ENCODE results near the gene WDR76. TPM values are rescaled to one million over a fixed set of nuclear protein-coding genes. Genes with fewer than 3 reads are reported as not detected.
A peak's percentile ranks its signal among the peaks of the same experiment; 100 is the strongest.

The WDR76 gene
- total and polyA plus RNA-seq, 9 donors = 7.2 to 12.2 (median 8.9) TPM

DNA sequence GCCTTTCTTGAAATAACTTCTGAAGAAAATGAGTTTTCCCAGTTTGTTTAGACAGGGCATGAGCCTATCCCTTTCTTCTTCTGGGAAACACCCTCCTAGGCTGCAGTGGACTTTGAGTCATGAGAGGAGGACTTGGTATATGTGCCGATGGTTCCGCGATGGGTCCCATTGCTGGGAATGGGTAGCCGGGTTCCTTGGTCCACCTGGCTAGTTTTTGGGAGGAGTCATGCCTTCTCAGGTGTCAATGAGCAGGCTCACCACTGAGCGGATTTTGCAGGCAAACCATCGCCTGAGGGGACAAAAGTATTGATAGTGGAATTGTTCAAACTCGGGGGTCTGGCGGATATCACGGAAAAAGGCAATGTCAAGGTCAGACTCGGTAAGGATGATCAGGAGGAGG is 46.8 kb downstream of the WDR76 start:
- Histone ChIP-seq H3K27ac (ENCODE audit: low read length) (no peak overlapping the region), H3K36me3 (ENCODE audit: control insufficient read depth, insufficient read depth, low read length) (peaks cover 3% of the 10 kb centered on the region), H3K4me1 (ENCODE audit: control insufficient read depth, insufficient read depth, low read length) (no peaks in the 10 kb centered on the region), H3K4me3 (ENCODE audit: low read length) (no peak overlapping the region), H3K9me3 (replicated peaks; ENCODE audit: control insufficient read depth, low read depth, low read length) (no peaks in the 10 kb centered on the region), H3K27me3 (ENCODE audit: control insufficient read depth, insufficient read depth, low read length) (no peaks in the 10 kb centered on the region)
- WGBS (ENCODE audit: insufficient coverage) = 96% methylated on average over 10 of the region's 10 CpGs
- DNase-seq = no peak

DNA sequence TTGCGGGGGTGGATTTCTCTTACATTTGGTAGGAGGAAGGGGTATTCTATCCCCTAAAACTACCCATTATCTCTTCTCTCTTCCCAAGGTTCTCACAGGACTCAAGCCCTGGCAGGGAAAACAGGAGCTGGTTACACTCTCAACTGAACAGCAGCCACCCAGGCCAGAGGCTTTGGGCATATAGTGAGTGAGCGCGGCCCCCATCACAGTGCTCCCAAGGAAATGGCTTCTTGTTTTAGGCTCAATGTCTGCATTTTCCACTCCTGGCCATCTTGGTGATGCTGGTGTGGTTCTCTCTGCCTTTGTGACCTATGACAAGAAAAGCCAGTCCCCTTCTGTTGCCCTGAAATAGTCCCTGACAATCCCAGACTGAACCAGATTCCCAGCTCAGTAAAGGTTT is 50.1 kb downstream of the WDR76 start:
- no peak overlapping the region for H3K4me3 ChIP-seq (ENCODE audit: low read length)
- H3K27ac ChIP-seq (ENCODE audit: low read length) = no peak overlapping the region
- no peak for DNase-seq
- H3K36me3 ChIP-seq (ENCODE audit: control insufficient read depth, insufficient read depth, low read length) = peaks cover 4% of the 10 kb centered on the region
- no peaks in the 10 kb centered on the region for H3K9me3 ChIP-seq (replicated peaks; ENCODE audit: control insufficient read depth, low read depth, low read length)
- no peaks in the 10 kb centered on the region for H3K27me3 ChIP-seq (ENCODE audit: control insufficient read depth, insufficient read depth, low read length)
- H3K4me1 ChIP-seq (ENCODE audit: control insufficient read depth, insufficient read depth, low read length) = peaks cover 4% of the 10 kb centered on the region
- no CpG with 5 or more reads among the region's 3 CpGs for WGBS (ENCODE audit: insufficient coverage)

- H3K4me1 ChIP-seq (ENCODE audit: control insufficient read depth, insufficient read depth, low read length) = peaks cover 4% of the 10 kb centered on the region
- no peak for DNase-seq
- no peaks in the 10 kb centered on the region for H3K9me3 ChIP-seq (replicated peaks; ENCODE audit: control insufficient read depth, low read depth, low read length)
- no peaks in the 10 kb centered on the region for H3K27me3 ChIP-seq (ENCODE audit: control insufficient read depth, insufficient read depth, low read length)
- no peak overlapping the region for H3K27ac ChIP-seq (ENCODE audit: low read length)
- peaks cover 4% of the 10 kb centered on the region for H3K36me3 ChIP-seq (ENCODE audit: control insufficient read depth, insufficient read depth, low read length)
- H3K4me3 ChIP-seq (ENCODE audit: low read length) = no peak overlapping the region
- 50% methylated on average over 1 of the region's 4 CpGs for WGBS (ENCODE audit: insufficient coverage)
Observed at GRCh38 chr15:43877371-43877770, 50.6 kb downstream of the WDR76 start.

DNA sequence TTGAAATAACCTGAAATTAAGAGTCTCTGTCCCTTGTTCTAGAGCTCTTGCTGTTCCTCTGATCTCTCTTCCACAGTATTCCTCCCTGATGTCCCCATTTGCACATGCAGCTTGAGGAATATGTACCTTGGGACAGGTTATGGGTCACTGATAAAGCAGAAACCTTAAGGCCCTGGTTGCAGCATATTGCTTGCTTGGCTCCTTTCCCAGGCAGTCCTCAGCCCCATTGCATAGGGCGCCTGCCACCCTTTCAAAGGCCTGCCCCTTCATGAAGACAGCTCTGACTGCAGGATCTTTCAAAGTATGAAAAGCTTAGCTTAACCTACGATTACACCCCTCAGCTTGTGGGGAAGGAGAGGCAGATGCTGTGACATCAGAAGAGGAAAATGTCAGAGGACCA is 51.6 kb downstream of the WDR76 start:
- Histone ChIP-seq H3K4me3 (ENCODE audit: low read length) (no peak overlapping the region), H3K36me3 (ENCODE audit: control insufficient read depth, insufficient read depth, low read length) (peaks cover 4% of the 10 kb centered on the region), H3K27me3 (ENCODE audit: control insufficient read depth, insufficient read depth, low read length) (no peaks in the 10 kb centered on the region), H3K9me3 (replicated peaks; ENCODE audit: control insufficient read depth, low read depth, low read length) (no peaks in the 10 kb centered on the region), H3K27ac (ENCODE audit: low read length) (no peak overlapping the region), H3K4me1 (ENCODE audit: control insufficient read depth, insufficient read depth, low read length) (peaks cover 4% of the 10 kb centered on the region)
- 100% methylated on average over 1 of the region's 2 CpGs for WGBS (ENCODE audit: insufficient coverage)
- DNase-seq = no peak

GRCh38 chr15:43879386-43880355 is 52.9 kb downstream of the WDR76 start:
- no peak overlapping the region for H3K27ac ChIP-seq (ENCODE audit: low read length)
- 62% methylated on average over 7 of the region's 15 CpGs for WGBS (ENCODE audit: insufficient coverage)
- H3K27me3 ChIP-seq (ENCODE audit: control insufficient read depth, insufficient read depth, low read length) = no peaks in the 10 kb centered on the region
- peaks cover 4% of the 10 kb centered on the region for H3K36me3 ChIP-seq (ENCODE audit: control insufficient read depth, insufficient read depth, low read length)
- no peak overlapping the region for H3K4me3 ChIP-seq (ENCODE audit: low read length)
- peaks cover 4% of the 10 kb centered on the region for H3K4me1 ChIP-seq (ENCODE audit: control insufficient read depth, insufficient read depth, low read length)
- DNase-seq = no peak
- no peaks in the 10 kb centered on the region for H3K9me3 ChIP-seq (replicated peaks; ENCODE audit: control insufficient read depth, low read depth, low read length)

GRCh38 chr15:43880406-43881194 is 53.8 kb downstream of the WDR76 start:
- Histone ChIP-seq H3K4me3 (ENCODE audit: low read length) (no peak overlapping the region), H3K27ac (ENCODE audit: low read length) (no peak overlapping the region), H3K36me3 (ENCODE audit: control insufficient read depth, insufficient read depth, low read length) (peaks cover 4% of the 10 kb centered on the region), H3K9me3 (replicated peaks; ENCODE audit: control insufficient read depth, low read depth, low read length) (no peaks in the 10 kb centered on the region), H3K27me3 (ENCODE audit: control insufficient read depth, insufficient read depth, low read length) (no peaks in the 10 kb centered on the region), H3K4me1 (ENCODE audit: control insufficient read depth, insufficient read depth, low read length) (peaks cover 4% of the 10 kb centered on the region)
- peak; percentile 42 for DNase-seq
- WGBS (ENCODE audit: insufficient coverage) = 89% methylated on average over 3 of the region's 5 CpGs

DNA sequence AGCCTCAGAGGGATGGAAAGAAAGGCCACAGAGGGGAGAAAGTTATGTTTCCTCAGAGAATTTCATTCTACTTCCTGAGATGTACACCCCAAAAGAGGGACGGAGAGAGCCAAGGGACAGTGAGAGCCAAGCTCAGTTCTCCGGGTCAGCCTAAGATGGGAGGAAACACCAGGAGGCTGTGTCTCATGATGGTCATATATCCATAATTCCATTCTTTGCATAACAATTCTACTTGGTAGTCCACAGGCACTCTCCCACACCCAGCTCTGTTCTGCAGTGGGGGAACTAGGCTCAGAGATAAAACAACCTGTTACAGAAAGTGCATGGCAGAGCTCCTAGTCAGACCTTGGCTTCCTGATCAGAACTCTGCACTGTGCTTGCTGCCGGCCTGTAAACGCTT is 54.4 kb downstream of the WDR76 start:
- no peaks in the 10 kb centered on the region for H3K27me3 ChIP-seq (ENCODE audit: control insufficient read depth, insufficient read depth, low read length)
- H3K27ac ChIP-seq (ENCODE audit: low read length) = no peak overlapping the region
- H3K9me3 ChIP-seq (replicated peaks; ENCODE audit: control insufficient read depth, low read depth, low read length) = no peaks in the 10 kb centered on the region
- H3K4me3 ChIP-seq (ENCODE audit: low read length) = no peak overlapping the region
- peaks cover 4% of the 10 kb centered on the region for H3K36me3 ChIP-seq (ENCODE audit: control insufficient read depth, insufficient read depth, low read length)
- 80% methylated on average over 2 of the region's 4 CpGs for WGBS (ENCODE audit: insufficient coverage)
- peaks cover 4% of the 10 kb centered on the region for H3K4me1 ChIP-seq (ENCODE audit: control insufficient read depth, insufficient read depth, low read length)
- DNase-seq = no peak

DNA sequence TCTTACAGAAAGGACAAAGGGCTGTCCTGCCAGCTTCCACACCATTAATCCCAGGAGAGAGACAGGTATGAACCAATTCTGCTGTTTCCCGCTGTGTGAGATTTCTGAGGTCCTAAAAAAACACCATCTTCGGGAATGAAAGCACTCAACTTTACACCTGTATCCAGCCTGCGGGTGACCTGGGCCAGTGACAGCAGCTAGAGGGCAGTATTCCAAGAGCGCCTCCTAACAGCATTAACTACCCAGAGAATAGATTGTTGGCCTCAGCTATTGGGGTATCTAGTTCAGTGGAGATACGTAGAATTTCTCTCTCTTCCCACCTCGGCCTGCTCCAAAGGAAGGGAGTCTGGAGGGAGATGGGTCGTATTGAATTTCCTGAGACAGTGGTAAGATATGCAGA is 55.1 kb downstream of the WDR76 start:
- peaks cover 4% of the 10 kb centered on the region for H3K4me1 ChIP-seq (ENCODE audit: control insufficient read depth, insufficient read depth, low read length)
- H3K27ac ChIP-seq (ENCODE audit: low read length) = no peak overlapping the region
- WGBS (ENCODE audit: insufficient coverage) = 81% methylated on average over 3 of the region's 7 CpGs
- H3K36me3 ChIP-seq (ENCODE audit: control insufficient read depth, insufficient read depth, low read length) = peaks cover 4% of the 10 kb centered on the region
- DNase-seq = no peak
- no peak overlapping the region for H3K4me3 ChIP-seq (ENCODE audit: low read length)
- no peaks in the 10 kb centered on the region for H3K9me3 ChIP-seq (replicated peaks; ENCODE audit: control insufficient read depth, low read depth, low read length)
- no peaks in the 10 kb centered on the region for H3K27me3 ChIP-seq (ENCODE audit: control insufficient read depth, insufficient read depth, low read length)

DNA sequence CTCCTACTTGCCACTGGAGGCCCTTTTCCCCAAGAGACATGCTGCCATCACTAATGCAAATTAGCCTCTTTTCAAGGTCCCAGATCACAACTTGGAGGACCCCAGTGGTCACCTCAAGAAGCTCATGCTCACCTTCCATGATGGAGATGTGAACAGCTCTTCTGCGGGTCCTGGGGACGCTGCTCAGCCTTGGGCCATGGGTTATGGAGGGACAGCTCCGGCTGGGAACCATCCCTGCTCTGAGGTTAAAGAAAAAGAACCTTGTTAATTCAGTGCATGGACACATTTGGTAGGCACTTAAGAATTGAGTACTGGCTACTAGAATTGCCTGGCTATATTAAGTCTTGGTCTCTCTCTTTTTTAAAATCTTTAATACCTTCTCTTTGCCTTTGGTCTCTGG is 56.8 kb downstream of the WDR76 start:
- DNase-seq = no peak
- no peak overlapping the region for H3K4me3 ChIP-seq (ENCODE audit: low read length)
- no peaks in the 10 kb centered on the region for H3K9me3 ChIP-seq (replicated peaks; ENCODE audit: control insufficient read depth, low read depth, low read length)
- H3K27me3 ChIP-seq (ENCODE audit: control insufficient read depth, insufficient read depth, low read length) = no peaks in the 10 kb centered on the region
- H3K27ac ChIP-seq (ENCODE audit: low read length) = no peak overlapping the region
- peaks cover 4% of the 10 kb centered on the region for H3K36me3 ChIP-seq (ENCODE audit: control insufficient read depth, insufficient read depth, low read length)
- WGBS (ENCODE audit: insufficient coverage) = no CpG with 5 or more reads among the region's 3 CpGs
- H3K4me1 ChIP-seq (ENCODE audit: control insufficient read depth, insufficient read depth, low read length) = peaks cover 4% of the 10 kb centered on the region

- peaks cover 14% of the 10 kb centered on the region for H3K4me1 ChIP-seq (ENCODE audit: control insufficient read depth, insufficient read depth, low read length)
- H3K4me3 ChIP-seq (ENCODE audit: low read length) = no peak overlapping the region
- H3K27ac ChIP-seq (ENCODE audit: low read length) = no peak overlapping the region
- H3K36me3 ChIP-seq (ENCODE audit: control insufficient read depth, insufficient read depth, low read length) = no peaks in the 10 kb centered on the region
- peak; percentile 16 for DNase-seq
- H3K27me3 ChIP-seq (ENCODE audit: control insufficient read depth, insufficient read depth, low read length) = no peaks in the 10 kb centered on the region
- no peaks in the 10 kb centered on the region for H3K9me3 ChIP-seq (replicated peaks; ENCODE audit: control insufficient read depth, low read depth, low read length)
- 92% methylated on average over 3 of the region's 4 CpGs for WGBS (ENCODE audit: insufficient coverage)
Observed at GRCh38 chr15:43886558-43886957, 59.8 kb downstream of the WDR76 start.
